GM21717 (cell line): ENCODE data around the gene CELF1.
A peak's percentile ranks its signal among the peaks of the same experiment; 100 is the strongest.

ENCODE experiments used
- ATAC-seq: cut with Tn5 transposase; IDR thresholded peaks from one replicate; pipeline ENCODE4 v1.9.1; 2021; ENCODE audit warnings: mild to moderate bottlenecking, moderate library complexity; ENCODE audit not compliant: unreplicated experiment

The CELF1 gene

DNA sequence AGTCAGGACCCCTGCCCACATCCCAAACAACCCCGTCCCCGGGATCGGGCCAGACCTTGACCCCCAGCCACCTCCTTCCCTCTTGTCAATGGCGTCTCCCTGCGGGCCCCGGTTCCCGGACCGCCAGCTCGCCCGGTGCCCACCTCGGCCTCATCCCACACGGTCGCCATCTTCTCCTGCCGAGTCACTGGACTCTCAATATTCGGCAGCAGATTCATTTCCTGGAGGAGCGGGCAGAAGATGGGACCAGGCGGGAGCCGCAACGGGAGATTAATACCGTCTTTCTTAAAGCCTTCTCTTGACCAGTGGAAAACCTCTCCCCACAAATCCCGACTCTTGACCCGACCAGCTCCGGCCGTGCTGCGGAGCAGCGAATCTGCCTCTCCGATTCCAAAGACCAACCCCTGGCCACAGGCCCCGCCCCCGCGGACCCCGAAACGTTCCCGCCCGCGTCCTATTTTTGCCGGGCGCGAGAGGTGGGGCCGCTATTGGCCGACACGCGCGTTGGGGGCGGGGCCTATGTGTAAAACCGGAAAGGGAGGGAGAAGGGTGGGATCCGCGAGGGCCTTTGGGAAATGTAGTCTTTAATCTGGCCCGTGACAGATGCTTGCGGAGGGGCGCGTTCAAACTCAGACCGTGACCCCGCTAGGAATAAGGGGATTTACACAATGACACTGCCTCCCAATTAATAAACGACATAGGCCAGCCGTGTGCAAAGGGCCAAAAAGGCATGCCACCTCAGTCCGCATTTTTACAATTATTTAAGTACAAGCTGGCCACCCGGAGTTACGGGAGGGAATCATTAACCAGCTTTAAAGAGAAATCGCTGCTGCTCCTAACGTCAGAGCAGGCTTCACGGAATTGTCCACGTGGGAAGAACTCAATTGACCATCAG lies 126.6 kb downstream of the CELF1 start, which contains the start of gene PSMC3:
Gene PSMC3 (minus strand): TSS at position 378 of the 895 bp plus-strand sequence. CDS start 160 bp downstream, at position 218.
- peak; percentile 90 for ATAC-seq

DNA sequence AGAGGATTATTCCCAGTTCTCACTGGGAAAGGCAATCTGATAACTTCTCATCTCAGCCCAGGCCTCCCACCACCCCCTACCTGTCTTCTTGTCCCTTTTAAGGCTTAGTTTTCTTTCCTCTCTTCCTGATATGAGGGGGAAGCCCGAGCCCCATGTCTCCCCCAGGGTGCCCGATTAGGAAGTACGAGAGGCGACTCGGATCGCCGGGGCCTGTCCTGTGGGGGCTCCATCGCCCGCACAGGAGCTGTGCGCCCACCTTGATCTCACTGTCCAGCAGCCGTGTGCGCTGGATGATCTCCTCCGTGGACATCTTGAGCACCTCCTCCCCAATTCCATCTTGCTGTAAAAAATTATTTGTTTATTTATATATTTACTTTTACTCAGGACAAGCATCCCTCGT lies 127.3 kb downstream of the CELF1 start:
- ATAC-seq = no peak

DNA sequence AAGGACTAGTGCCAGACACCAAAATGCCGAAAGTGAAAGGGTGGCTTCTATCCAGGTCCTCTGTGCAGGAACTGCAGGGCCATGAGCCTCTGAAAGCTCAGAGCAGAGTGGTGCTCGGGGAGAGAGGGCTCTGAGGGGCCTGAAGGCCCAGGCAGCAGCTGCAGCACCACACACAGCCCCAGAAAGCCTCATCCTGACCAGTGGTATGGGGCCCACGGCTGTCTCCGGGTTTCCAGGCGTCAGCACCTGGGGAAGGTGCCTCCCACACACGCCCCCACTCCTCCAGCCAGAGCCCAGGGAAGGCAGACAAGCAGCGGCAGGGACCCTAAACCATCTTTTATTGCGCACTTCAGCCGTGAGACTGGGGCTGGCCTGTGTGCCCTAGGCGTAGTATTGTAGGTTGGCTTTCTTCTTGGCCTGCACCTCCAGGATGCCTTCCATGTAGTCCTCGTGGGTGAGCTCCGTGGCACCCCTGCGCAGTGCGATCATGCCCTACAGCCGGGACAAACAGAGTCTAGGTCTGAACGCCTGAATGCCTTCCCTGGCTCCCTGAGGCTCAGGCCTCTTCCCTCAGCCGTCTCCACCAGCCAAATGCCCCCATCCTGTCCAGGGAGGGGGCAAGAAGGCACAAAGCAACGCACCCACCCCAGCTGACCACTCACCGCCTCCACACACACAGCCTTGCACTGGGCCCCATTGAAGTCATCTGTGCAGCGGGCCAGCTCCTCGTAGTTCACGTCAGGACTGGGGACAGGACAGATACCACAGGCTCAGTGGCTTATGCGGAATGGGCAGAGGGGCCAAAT lies 134.3 kb downstream of the CELF1 start:
- no peak for ATAC-seq

DNA sequence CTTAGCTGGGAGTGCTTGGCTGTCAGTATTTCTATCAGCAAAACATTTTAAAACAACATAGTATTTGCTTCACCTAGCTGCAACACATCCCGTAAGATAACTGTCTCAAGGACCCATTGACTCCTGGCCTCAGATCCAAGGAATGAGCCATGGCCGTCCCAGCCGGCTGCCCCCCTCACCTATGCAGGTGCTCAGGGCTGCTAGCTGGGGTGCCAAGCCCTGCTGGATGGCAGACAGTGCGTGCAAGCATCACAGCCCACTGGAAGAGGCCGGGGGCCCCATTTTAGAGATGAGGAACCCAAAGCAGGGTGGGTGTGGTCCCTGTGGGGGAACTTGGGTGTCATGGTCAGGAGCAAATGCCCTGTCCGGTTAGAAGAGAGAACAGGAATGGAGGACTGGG lies 135.2 kb downstream of the CELF1 start:
- no peak for ATAC-seq

DNA sequence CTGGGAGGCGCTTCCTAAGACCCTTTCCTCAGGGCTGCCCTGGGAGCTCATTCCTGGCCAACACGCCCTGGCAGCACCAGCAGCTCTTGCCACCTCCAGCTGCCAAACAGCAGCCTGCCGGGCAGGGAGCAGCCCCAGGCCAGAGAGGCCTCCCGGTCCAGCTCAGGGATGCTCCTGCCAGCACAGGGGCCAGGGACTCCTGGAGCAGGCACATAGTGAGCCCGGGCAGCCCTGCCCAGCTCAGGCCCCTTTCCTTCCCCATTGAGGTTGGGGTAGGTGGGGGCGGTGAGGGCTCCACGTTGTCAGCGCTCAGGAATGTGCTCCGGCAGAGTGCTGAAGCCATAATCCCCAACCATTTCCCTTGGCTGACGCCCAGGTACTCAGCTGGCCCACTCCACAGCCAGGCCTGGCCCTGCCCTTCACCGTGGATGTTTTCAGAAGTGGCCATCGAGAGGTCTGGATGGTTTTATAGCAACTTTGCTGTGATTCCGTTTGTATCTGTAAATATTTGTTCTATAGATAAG lies 136.9 kb downstream of the CELF1 start:
- ATAC-seq = no peak
